CD4-positive, alpha-beta T cell treated with Interleukin-17A for 4 hours (primary cell): ENCODE data around the gene IGLL1.

ENCODE experiments used
- DNase-seq: peaks from one replicate; pipeline ENCODE4 v3.0.0-alpha.2; 2020; ENCODE audit warnings: mixed read lengths

Gene IGLL1

GRCh38 chr22:23526596-23527316, 53.3 kb downstream of the IGLL1 start:
- no peak for DNase-seq

GRCh38 chr22:23525510-23525909, 54.6 kb downstream of the IGLL1 start:
- DNase-seq = no peak

- no peak for DNase-seq
Measured at GRCh38 chr22:23524226-23524625, 55.9 kb downstream of the IGLL1 start.

- DNase-seq = no peak
Measured at GRCh38 chr22:23523713-23524112, 56.4 kb downstream of the IGLL1 start.
